HepG2 (cell line): Measurements from ENCODE around the gene PTGDR2. TPM values are rescaled to one million over a fixed set of nuclear protein-coding genes. Genes with fewer than 3 reads are reported as not detected.

Source experiments
- FOXM1 ChIP-seq: sonication (generic); formaldehyde crosslinking; IDR thresholded peaks from 2 replicates; pipeline ENCODE4 v1.5.0; 2020; ENCODE audit warnings: missing genetic modification reagents
- MAFF ChIP-seq: IDR thresholded peaks from 2 replicates; pipeline ENCODE4 v1.6.1; 2011; ENCODE audit warnings: low read depth, low read length, improper control_type of control experiment
- PAXIP1 ChIP-seq: sonication (generic); formaldehyde crosslinking; conservative IDR thresholded peaks from 2 replicates; pipeline ENCODE4 v1.4.0; 2020; ENCODE audit warnings: mild to moderate bottlenecking, missing genetic modification reagents, moderate library complexity
- ZBTB33 ChIP-seq: sonication (generic); formaldehyde crosslinking; IDR thresholded peaks from 2 replicates; pipeline ENCODE4 v1.4.0; 2020; ENCODE audit warnings: missing genetic modification reagents
- ZNF276 ChIP-seq: sonication (generic); formaldehyde crosslinking; IDR thresholded peaks from 2 replicates; pipeline ENCODE4 v1.4.0; 2020; ENCODE audit warnings: mild to moderate bottlenecking, low read depth, missing genetic modification reagents
- polyA plus RNA-seq, 8 experiments: library from polyadenylated mRNA; depleted of rRNA in 3 of 8; stranded (reverse) in 7 of 8; unstranded in 1 of 8; fragments of >200 nt; fragmentation: Illumina TruSeq in 4 of 8; extraction: Trizol in 4 of 8; gene quantifications; 2 replicates each; pipeline versions ENCODE4 v1.2.1 to v1.2.3, GENCODE V29; 2011 to 2016; ENCODE audit warnings: low read depth in 4 of 8, missing spikeins in 1 of 8, mixed read lengths in 1 of 8; ENCODE audit not compliant: insufficient read depth in 1 of 8
- total RNA-seq, 5 experiments: library from RNA; depleted of rRNA; stranded (reverse); fragments of >200 nt; fragmentation: Illumina TruSeq; extraction: Trizol; gene quantifications; 2 replicates each; pipeline ENCODE4 v1.2.3, GENCODE V29; 2016; ENCODE audit warnings: low read depth in 1 of 5

The PTGDR2 gene
- total and polyA plus RNA-seq, 2 of the 13 experiments (the other 11 are each of a cell fraction or from before 2014, with no cell fraction given): 1.9 to 2.5 TPM

- TF ChIP-seq PAXIP1 (CRISPR knock-in tag) (no peak), ZBTB33 (CRISPR knock-in tag) (no peak), FOXM1 (no peak), ZNF276 (CRISPR knock-in tag) (no peak), MAFF (no peak)
Measured at GRCh38 chr11:60895687-60896086, 39.9 kb upstream of the PTGDR2 start (continued).
